OCI-LY3 (cell line): ENCODE measurements around the gene STPG1.

Experiments used
- CTCF ChIP-seq: fragments of 200-600, 300-600 bp; sonication (generic); IDR thresholded peaks from 2 replicates; pipeline ENCODE4 v1.5.1; 2014; ENCODE audit warnings: antibody characterized with exemption, low read length, low read depth
- EZH2phosphoT487 ChIP-seq: fragments of 200-600 bp; shearing (Covaris generic); IDR thresholded peaks from 2 replicates; pipeline ENCODE4 v1.6.1; 2018; ENCODE audit warnings: antibody characterized with exemption, mixed run types, low read depth

- no peak for TF ChIP-seq CTCF
- TF ChIP-seq EZH2phosphoT487 = no peak
Measured at GRCh38 chr1:24319312-24319863, 94.2 kb downstream of the STPG1 start, which contains the start of gene GRHL3.
